Stimulated activated CD8-positive, alpha-beta memory T cell treated with anti-CD3 and anti-CD28 coated beads, Interleukin-12 subunit alpha, Interleukin-12 subunit beta, amount 100 ng/mL, for 24 hours (primary cell): ENCODE results near the gene CNTROB.

ENCODE experiments used
- DNase-seq: peaks from one replicate; pipeline ENCODE4 v3.0.0-alpha.2; 2020; ENCODE audit errors: extremely low read depth

CNTROB gene

DNA sequence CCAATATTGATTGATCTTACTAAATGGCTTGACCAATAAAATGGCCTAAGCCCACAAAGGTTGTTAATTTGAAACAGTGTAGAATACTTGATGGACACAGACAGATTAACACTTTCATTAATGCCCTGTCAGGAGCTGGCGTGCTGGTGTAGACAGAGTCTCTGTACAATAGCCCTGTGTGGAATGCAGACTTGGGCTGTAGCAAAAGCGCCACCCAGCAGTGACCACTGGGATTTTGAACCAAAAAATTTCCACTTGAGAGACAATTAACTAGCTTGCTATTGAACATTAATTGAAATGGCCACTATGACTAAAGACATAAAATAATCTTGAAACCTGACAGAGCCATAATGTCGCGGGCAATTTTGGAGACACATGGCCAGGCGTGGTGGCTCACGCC, 50.7 kb downstream of the CNTROB start:
- no peak for DNase-seq

DNA sequence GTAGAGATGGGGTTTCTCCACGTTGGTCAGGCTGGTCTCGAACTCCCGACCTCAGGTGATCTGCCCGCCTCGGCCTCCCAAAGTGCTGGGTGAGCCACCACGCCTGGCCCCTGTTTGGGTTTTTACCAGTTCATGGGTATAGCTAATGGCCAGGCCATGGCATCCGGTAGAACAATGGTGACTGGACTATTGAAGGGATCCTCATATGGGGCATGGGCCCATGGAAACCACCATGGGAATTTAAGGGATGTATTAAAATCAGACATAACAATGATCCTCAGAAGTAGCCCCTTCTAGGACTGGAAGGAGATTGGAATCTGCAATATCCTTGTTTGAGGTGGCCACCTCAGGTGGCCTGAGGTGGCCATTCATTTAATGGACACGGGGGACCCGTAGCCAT, 52.9 kb downstream of the CNTROB start:
- no peak for DNase-seq

- no peak for DNase-seq
These were observed 55.3 kb downstream of the CNTROB start for GRCh38 chr17:7987112-7987893.

GRCh38 chr17:7988750-7989178, 56.8 kb downstream of the CNTROB start:
- DNase-seq, result peak; percentile 25

- peak; percentile 78 for DNase-seq
These were observed 58.0 kb downstream of the CNTROB start for GRCh38 chr17:7989781-7990655.

DNA sequence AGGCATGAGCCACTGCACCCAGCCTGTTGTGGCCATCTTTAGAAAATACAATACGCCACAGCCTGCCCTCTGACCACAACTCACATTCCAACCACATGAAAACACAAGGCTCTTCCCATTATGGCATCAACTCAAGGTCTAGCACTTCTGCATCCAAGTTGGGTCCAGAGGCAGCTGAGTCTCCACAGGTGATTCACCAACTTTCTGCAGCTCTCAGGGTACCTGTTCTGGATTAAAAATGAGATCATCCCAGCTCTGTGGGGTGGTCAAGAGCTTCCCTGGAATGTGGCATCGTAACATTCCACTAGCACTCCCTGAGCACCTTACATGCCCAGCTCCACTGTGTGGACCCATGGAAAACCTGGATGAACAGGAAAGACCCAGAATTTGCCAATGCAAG, 60.5 kb downstream of the CNTROB start:
- DNase-seq, result no peak

- DNase-seq, result no peak
These were observed 60.9 kb downstream of the CNTROB start for GRCh38 chr17:7992924-7993323.

GRCh38 chr17:7993972-7994589, 62.1 kb downstream of the CNTROB start:
- DNase-seq, result no peak

DNA sequence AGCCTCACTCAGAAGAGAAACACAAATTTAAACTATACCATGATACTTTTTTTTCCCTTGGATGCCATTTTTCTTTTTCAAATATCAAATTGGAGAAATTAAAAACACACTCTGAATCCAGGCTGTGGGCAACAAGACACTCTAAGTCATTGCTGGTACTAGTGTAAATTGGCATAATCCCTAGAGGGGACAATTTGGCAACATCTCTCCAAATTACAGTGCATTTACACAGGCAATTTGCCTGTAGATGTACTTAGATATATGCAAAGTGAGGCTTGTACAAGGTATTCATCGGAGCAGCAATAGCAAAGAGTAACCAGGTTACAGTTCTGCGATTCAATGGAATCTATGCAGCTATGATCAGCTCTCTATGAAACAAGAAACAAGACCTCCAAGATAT, 63.7 kb downstream of the CNTROB start:
- DNase-seq, result no peak

- no peak for DNase-seq
These were observed 65.2 kb downstream of the CNTROB start for GRCh38 chr17:7997186-7997585.
